ENCODE measurements around the gene OAS3.

DNA sequence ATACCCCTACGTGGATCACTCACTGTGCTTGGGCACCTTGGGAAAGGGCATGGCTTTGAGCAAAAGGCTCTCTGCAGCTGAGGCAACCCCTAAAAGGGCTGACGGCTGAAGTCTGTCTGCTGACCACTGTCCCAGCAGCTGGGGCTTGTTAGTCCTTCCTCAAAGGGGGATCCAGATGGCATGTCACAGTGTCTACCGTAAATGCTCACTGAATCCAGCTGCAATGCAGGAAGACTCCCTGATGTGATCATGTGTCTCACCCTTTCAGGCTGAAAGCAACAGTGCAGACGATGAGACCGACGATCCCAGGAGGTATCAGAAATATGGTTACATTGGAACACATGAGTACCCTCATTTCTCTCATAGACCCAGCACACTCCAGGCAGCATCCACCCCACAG is 19.2 kb upstream of the OAS3 start:
- TF ChIP-seq, protein P1, sequence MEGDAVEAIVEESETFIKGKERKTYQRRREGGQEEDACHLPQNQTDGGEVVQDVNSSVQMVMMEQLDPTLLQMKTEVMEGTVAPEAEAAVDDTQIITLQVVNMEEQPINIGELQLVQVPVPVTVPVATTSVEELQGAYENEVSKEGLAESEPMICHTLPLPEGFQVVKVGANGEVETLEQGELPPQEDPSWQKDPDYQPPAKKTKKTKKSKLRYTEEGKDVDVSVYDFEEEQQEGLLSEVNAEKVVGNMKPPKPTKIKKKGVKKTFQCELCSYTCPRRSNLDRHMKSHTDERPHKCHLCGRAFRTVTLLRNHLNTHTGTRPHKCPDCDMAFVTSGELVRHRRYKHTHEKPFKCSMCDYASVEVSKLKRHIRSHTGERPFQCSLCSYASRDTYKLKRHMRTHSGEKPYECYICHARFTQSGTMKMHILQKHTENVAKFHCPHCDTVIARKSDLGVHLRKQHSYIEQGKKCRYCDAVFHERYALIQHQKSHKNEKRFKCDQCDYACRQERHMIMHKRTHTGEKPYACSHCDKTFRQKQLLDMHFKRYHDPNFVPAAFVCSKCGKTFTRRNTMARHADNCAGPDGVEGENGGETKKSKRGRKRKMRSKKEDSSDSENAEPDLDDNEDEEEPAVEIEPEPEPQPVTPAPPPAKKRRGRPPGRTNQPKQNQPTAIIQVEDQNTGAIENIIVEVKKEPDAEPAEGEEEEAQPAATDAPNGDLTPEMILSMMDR (IDR thresholded peaks at IDR 0.05): no peak
- TF ChIP-seq POLR2A (IDR thresholded peaks at IDR 0.05) (no peak), POLR2AphosphoS5 (IDR thresholded peaks at IDR 0.05) (no peak)

All from breast epithelium (tissue), 3 donors.